ENCODE results near the gene TTF1.

TTF1 gene

DNA sequence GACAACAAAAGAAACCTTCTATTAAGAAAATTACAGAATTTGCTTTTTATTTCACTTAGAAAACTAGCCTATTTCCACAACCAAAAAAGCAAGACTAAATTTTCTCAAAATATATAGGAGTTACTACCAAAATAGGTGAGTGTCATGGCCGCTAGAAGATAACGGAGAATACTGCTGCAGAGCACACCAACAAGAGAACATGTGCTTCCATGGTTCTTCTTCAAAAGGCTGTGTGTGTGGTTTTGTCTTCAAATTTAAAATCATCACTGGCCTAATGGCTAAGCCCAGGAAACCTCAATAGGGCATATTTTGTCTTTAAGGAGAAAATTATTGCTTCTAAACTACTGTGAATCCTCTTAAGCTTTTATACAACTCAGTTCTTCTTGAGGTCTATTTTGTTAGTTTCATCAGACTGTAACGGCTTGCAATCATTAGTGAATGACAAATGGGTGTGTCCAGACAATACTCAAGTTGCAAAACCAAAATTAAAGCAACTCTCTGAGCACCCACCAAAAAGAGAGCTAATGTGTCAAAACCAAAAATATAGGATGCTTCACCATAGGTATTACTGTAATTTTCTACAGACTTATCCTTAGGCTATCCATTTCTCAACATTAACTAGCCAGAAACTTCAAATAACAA lies 55.1 kb downstream of the TTF1 start:
- peaks cover 5 to 6% of the 10 kb centered on the region in 2 experiments for H3K4me1 ChIP-seq (ENCODE audit: control insufficient read depth in 1 of 2, insufficient read depth in 2 of 2, low read length in 2 of 2)
- no peak for DNase-seq
- peaks cover 2% of the 10 kb centered on the region for H3K9me3 ChIP-seq (ENCODE audit: insufficient read depth, low read depth, low read length)
- H3K36me3 ChIP-seq (ENCODE audit: control insufficient read depth in 1 of 2, insufficient read depth in 2 of 2, low read length in 2 of 2): peaks cover 21 to 36% of the 10 kb centered on the region in 2 experiments
- peaks cover 8% of the 10 kb centered on the region for H3K79me1 ChIP-seq (ENCODE audit: low read length)
- no peak overlapping the region for H2BK5ac ChIP-seq (ENCODE audit: low read depth, low read length, poor library complexity)
- no CpG with 5 or more reads among the region's 3 CpGs for WGBS (ENCODE audit: extremely low coverage, insufficient coverage, insufficient read length)
- H4K91ac ChIP-seq (ENCODE audit: low read depth, low read length): no peak overlapping the region
- no peak overlapping the region for H2AK5ac ChIP-seq (ENCODE audit: low read length)
- H4K8ac ChIP-seq (ENCODE audit: low read depth, low read length): no peak overlapping the region
- H2AFZ ChIP-seq (ENCODE audit: insufficient read depth, low read length, poor library complexity): no peak overlapping the region
- H3K9ac ChIP-seq (ENCODE audit: low read length): no peak overlapping the region
- H3K23ac ChIP-seq (ENCODE audit: low read length): no peak overlapping the region
- H2BK120ac ChIP-seq (ENCODE audit: insufficient read depth, low read length, poor library complexity): no peak overlapping the region
- H3K79me2 ChIP-seq (ENCODE audit: control insufficient read depth, insufficient read depth, low read length, poor library complexity): peaks cover 8% of the 10 kb centered on the region
- no peak overlapping the region for H4K12ac ChIP-seq (ENCODE audit: low read depth, low read length)
- H3K4me3 ChIP-seq (ENCODE audit: low read depth, low read length): no peak overlapping the region
- H2BK12ac ChIP-seq (ENCODE audit: low read length): no peak overlapping the region
- no peak overlapping the region for H3K27ac ChIP-seq (ENCODE audit: low read depth, low read length)
- H3K14ac ChIP-seq (ENCODE audit: low read length): no peak overlapping the region
- H3K18ac ChIP-seq (ENCODE audit: low read length): no peak overlapping the region
- no peaks in the 10 kb centered on the region for H3K27me3 ChIP-seq (ENCODE audit: insufficient read depth, low read length)
- no peak overlapping the region for H3K4me2 ChIP-seq (ENCODE audit: low read length)
- no peak overlapping the region for H3K4ac ChIP-seq (ENCODE audit: low read depth, low read length)

DNA sequence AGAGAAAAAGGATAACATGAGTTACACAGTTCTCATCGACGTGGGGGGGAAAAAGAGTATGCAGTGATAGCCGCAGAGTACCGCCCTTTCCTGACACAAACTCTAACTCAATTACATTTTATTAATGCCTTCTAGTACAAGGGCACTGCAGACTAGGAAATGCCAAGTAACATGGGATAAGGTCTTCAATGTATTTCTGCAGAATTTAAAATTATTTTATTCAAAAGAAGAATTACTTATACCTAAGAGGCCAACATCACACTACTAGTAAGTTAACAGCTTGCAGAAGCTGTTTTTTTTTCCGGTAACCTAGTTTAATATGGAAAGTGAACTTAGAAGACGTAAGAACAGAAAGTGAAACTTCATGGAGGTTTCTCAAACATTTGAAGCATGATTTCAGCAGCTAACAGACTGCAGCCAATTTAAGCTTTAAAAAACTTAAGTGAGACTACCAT lies 55.8 kb downstream of the TTF1 start:
- Histone ChIP-seq H3K27ac (ENCODE audit: low read depth, low read length) (no peak overlapping the region), H3K36me3 (ENCODE audit: control insufficient read depth in 1 of 2, insufficient read depth in 2 of 2, low read length in 2 of 2) (peaks cover 21 to 37% of the 10 kb centered on the region in 2 experiments), H3K27me3 (ENCODE audit: insufficient read depth, low read length) (no peaks in the 10 kb centered on the region), H3K4me1 (ENCODE audit: control insufficient read depth in 1 of 2, insufficient read depth in 2 of 2, low read length in 2 of 2) (peaks cover 5 to 6% of the 10 kb centered on the region in 2 experiments), H4K12ac (ENCODE audit: low read depth, low read length) (no peak overlapping the region), H2BK12ac (ENCODE audit: low read length) (no peak overlapping the region), H3K9me3 (ENCODE audit: insufficient read depth, low read depth, low read length) (peaks cover 2% of the 10 kb centered on the region), H3K79me1 (ENCODE audit: low read length) (peaks cover 8% of the 10 kb centered on the region), H3K4me3 (ENCODE audit: low read depth, low read length) (no peak overlapping the region), H3K4me2 (ENCODE audit: low read length) (no peak overlapping the region), H2BK5ac (ENCODE audit: low read depth, low read length, poor library complexity) (no peak overlapping the region), H3K9ac (ENCODE audit: low read length) (no peak overlapping the region), H2BK120ac (ENCODE audit: insufficient read depth, low read length, poor library complexity) (no peak overlapping the region), H4K91ac (ENCODE audit: low read depth, low read length) (no peak overlapping the region), H3K23ac (ENCODE audit: low read length) (no peak overlapping the region), H3K79me2 (ENCODE audit: control insufficient read depth, insufficient read depth, low read length, poor library complexity) (peaks cover 8% of the 10 kb centered on the region), H3K4ac (ENCODE audit: low read depth, low read length) (no peak overlapping the region), H2AFZ (ENCODE audit: insufficient read depth, low read length, poor library complexity) (no peak overlapping the region), H3K14ac (ENCODE audit: low read length) (no peak overlapping the region), H3K18ac (ENCODE audit: low read length) (no peak overlapping the region), H4K8ac (ENCODE audit: low read depth, low read length) (no peak overlapping the region), H2AK5ac (ENCODE audit: low read length) (no peak overlapping the region)
- WGBS (ENCODE audit: extremely low coverage, insufficient coverage, insufficient read length): no CpG with 5 or more reads among the region's 6 CpGs
- no peak for DNase-seq

- no peak overlapping the region for H3K18ac ChIP-seq (ENCODE audit: low read length)
- H2BK5ac ChIP-seq (ENCODE audit: low read depth, low read length, poor library complexity): no peak overlapping the region
- no peak overlapping the region for H3K4me3 ChIP-seq (ENCODE audit: low read depth, low read length)
- H3K27me3 ChIP-seq (ENCODE audit: insufficient read depth, low read length): no peaks in the 10 kb centered on the region
- no peak overlapping the region for H3K4me2 ChIP-seq (ENCODE audit: low read length)
- H2BK12ac ChIP-seq (ENCODE audit: low read length): no peak overlapping the region
- H3K9me3 ChIP-seq (ENCODE audit: insufficient read depth, low read depth, low read length): peaks cover 2% of the 10 kb centered on the region
- H3K14ac ChIP-seq (ENCODE audit: low read length): no peak overlapping the region
- H2AFZ ChIP-seq (ENCODE audit: insufficient read depth, low read length, poor library complexity): no peak overlapping the region
- H3K4me1 ChIP-seq (ENCODE audit: control insufficient read depth in 1 of 2, insufficient read depth in 2 of 2, low read length in 2 of 2): peaks cover under 1 to 2% of the 10 kb centered on the region in 2 experiments
- no peak overlapping the region for H3K27ac ChIP-seq (ENCODE audit: low read depth, low read length)
- no peak overlapping the region for H4K8ac ChIP-seq (ENCODE audit: low read depth, low read length)
- H4K12ac ChIP-seq (ENCODE audit: low read depth, low read length): no peak overlapping the region
- peaks cover 39 to 55% of the 10 kb centered on the region in 2 experiments for H3K36me3 ChIP-seq (ENCODE audit: control insufficient read depth in 1 of 2, insufficient read depth in 2 of 2, low read length in 2 of 2)
- H2BK120ac ChIP-seq (ENCODE audit: insufficient read depth, low read length, poor library complexity): no peak overlapping the region
- H2AK5ac ChIP-seq (ENCODE audit: low read length): no peak overlapping the region
- WGBS (ENCODE audit: extremely low coverage, insufficient coverage, insufficient read length): no CpG with 5 or more reads among the region's 5 CpGs
- no peak overlapping the region for H3K23ac ChIP-seq (ENCODE audit: low read length)
- no peak for DNase-seq
- no peak overlapping the region for H3K9ac ChIP-seq (ENCODE audit: low read length)
- H4K91ac ChIP-seq (ENCODE audit: low read depth, low read length): no peak overlapping the region
- no peaks in the 10 kb centered on the region for H3K79me2 ChIP-seq (ENCODE audit: control insufficient read depth, insufficient read depth, low read length, poor library complexity)
- H3K4ac ChIP-seq (ENCODE audit: low read depth, low read length): no peak overlapping the region
- no peaks in the 10 kb centered on the region for H3K79me1 ChIP-seq (ENCODE audit: low read length)
These were observed 58.0 kb downstream of the TTF1 start for GRCh38 chr9:132348676-132349075.

GRCh38 chr9:132346177-132346576 lies 60.5 kb downstream of the TTF1 start:
- H3K9ac ChIP-seq (ENCODE audit: low read length): no peak overlapping the region
- H3K18ac ChIP-seq (ENCODE audit: low read length): no peak overlapping the region
- H3K36me3 ChIP-seq (ENCODE audit: control insufficient read depth in 1 of 2, insufficient read depth in 2 of 2, low read length in 2 of 2): peaks cover 44 to 57% of the 10 kb centered on the region in 2 experiments
- no peak for DNase-seq
- no peak overlapping the region for H3K4me3 ChIP-seq (ENCODE audit: low read depth, low read length)
- H2AK5ac ChIP-seq (ENCODE audit: low read length): no peak overlapping the region
- H3K27ac ChIP-seq (ENCODE audit: low read depth, low read length): no peak overlapping the region
- no peak overlapping the region for H3K14ac ChIP-seq (ENCODE audit: low read length)
- no peak overlapping the region for H3K23ac ChIP-seq (ENCODE audit: low read length)
- H3K27me3 ChIP-seq (ENCODE audit: insufficient read depth, low read length): no peaks in the 10 kb centered on the region
- peaks cover 2% of the 10 kb centered on the region for H3K9me3 ChIP-seq (ENCODE audit: insufficient read depth, low read depth, low read length)
- no peak overlapping the region for H3K4ac ChIP-seq (ENCODE audit: low read depth, low read length)
- no peak overlapping the region for H2AFZ ChIP-seq (ENCODE audit: insufficient read depth, low read length, poor library complexity)
- H3K79me2 ChIP-seq (ENCODE audit: control insufficient read depth, insufficient read depth, low read length, poor library complexity): no peaks in the 10 kb centered on the region
- H3K79me1 ChIP-seq (ENCODE audit: low read length): no peaks in the 10 kb centered on the region
- H2BK12ac ChIP-seq (ENCODE audit: low read length): no peak overlapping the region
- no peaks in the 10 kb centered on the region for H3K4me1 ChIP-seq (ENCODE audit: control insufficient read depth in 1 of 2, insufficient read depth in 2 of 2, low read length in 2 of 2)
- no peak overlapping the region for H4K12ac ChIP-seq (ENCODE audit: low read depth, low read length)
- no peak overlapping the region for H2BK120ac ChIP-seq (ENCODE audit: insufficient read depth, low read length, poor library complexity)
- no peak overlapping the region for H4K8ac ChIP-seq (ENCODE audit: low read depth, low read length)
- H4K91ac ChIP-seq (ENCODE audit: low read depth, low read length): no peak overlapping the region
- no peak overlapping the region for H2BK5ac ChIP-seq (ENCODE audit: low read depth, low read length, poor library complexity)
- H3K4me2 ChIP-seq (ENCODE audit: low read length): no peak overlapping the region
- no CpG with 5 or more reads among the region's 5 CpGs for WGBS (ENCODE audit: extremely low coverage, insufficient coverage, insufficient read length)
